GM12875 (cell line): ENCODE measurements around the gene NDUFAF3.
A peak's percentile ranks its signal among the peaks of the same experiment; 100 is the strongest.

Source experiments
- H3K4me3 ChIP-seq: one replicate; pipeline ENCODE4 v1.5.1; 2011; ENCODE audit warnings: low read depth, low read length, control low read depth
- CTCF ChIP-seq: IDR thresholded peaks from 2 replicates; pipeline ENCODE4 v1.5.1; 2011; ENCODE audit warnings: low read depth, mild to moderate bottlenecking, control low read depth, inconsistent platforms, low read length, moderate library complexity, borderline replicate concordance; ENCODE audit not compliant: insufficient read depth

NDUFAF3 gene

DNA sequence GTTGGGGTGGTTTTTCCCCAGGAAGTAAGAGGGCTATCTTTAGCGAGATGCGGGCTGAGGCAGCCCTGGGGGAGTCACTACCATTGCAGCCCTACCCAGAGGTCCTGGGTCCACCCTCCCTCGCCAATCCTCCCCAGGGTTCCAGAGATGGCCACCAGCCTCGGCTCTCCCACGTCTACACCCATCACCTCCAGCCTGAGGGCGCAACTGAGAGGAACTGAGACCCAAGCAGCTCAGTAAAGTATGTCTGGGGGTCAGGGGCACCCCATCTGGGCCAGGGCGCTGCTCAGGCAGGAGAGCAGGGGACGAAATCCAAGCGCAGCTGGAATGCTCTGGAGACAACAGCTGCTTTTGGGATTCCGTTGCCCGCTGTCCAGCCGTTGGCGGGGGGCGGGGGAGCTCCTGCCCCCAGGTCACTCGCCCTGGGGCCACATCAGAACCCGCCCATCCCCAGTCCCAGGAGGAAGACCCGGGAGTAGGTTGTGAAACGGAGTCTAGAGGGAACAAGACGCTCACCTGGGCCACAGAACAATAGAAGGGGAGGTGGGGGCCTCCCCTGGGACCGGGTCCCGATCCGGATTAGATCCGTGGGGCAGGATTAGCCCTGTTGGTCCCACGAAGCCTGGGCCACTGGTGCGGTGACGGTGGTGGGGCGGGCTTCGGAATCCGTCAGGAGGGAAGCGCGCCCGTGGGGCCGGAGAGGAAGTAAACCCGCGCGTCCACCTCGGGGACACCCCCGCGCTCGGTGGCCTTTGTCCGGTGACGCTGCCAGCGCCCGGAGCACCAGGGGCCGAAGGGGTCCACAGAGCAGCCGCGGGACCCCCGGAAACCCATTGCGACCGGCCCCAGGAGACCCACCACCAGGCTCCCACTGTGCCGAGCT lies 1.4 kb upstream of the NDUFAF3 start:
- H3K4me3 ChIP-seq = peak overlapping the region; percentile 97
- no peak for TF ChIP-seq CTCF

- TF ChIP-seq CTCF = no peak
- peak overlapping the region; percentile 97 for H3K4me3 ChIP-seq
Observed at GRCh38 chr3:49021213-49021812, 608 bp upstream of the NDUFAF3 start.

DNA sequence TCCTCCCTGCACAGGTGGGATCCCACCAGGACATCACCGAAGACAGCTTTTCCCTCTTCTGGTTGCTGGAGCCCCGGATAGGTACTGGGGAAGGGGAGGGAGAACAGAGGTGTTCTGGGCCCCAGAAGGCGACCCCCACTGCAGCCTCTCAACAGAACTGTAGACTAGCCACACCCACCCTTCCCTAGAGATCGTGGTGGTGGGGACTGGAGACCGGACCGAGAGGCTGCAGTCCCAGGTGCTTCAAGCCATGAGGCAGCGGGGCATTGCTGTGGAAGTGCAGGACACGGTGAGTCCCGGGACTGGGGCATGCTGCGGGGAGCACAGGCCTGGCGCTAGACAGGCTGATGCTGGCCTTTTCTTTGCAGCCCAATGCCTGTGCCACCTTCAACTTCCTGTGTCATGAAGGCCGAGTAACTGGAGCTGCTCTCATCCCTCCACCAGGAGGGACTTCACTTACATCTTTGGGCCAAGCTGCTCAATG lies 809 bp downstream of the NDUFAF3 start:
- no peak for TF ChIP-seq CTCF
- peak overlapping the region; percentile 97 for H3K4me3 ChIP-seq

DNA sequence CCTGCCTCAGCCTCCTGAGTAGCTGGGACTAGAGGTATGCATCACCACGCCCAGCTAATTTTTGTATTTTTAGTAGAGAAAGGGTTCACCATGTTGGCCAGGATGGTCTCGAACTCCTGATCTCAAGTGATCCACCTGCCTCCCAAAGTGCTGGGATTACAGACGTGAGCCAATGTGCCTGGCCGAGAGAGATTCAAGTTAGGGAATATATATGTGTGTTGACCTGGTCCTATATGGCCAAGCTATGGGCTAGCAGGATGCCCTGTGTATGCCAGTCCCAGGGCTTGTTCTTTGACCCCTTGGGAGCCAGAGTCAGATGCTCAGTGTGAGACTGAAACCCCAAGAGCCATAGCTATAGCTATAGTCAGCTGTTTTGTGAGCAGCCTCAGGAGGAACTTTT lies 1.9 kb downstream of the NDUFAF3 start:
- TF ChIP-seq CTCF = no peak
- no peak overlapping the region for H3K4me3 ChIP-seq

DNA sequence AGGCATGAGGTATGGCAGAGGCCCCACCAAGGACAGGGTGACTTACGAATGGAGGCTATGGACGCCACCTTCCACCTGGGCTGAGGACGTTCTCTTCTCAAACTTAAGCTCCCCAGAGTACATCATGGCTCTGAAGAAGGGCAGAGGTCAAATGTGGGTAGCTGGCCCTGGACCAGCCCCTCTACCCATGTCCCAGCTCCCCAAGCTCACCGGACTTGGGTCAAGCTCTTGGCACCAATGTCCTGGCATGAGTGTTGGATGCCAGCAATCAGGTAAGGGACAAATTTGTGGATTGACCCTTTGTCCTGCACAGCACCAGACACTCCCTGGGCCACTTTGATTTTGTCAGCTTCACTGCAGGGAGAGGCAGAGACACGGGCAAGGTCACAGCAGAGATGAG lies 2.5 kb downstream of the NDUFAF3 start:
- no peak for TF ChIP-seq CTCF
- no peak overlapping the region for H3K4me3 ChIP-seq

GRCh38 chr3:49025005-49025792 lies 3.3 kb downstream of the NDUFAF3 start:
- no peak for TF ChIP-seq CTCF
- H3K4me3 ChIP-seq = no peak overlapping the region
